NT2/D1 (cell line): ENCODE measurements around the gene KRTAP4-3.
"Not testable (repeated sequence)": the region's sequence is repeated elsewhere in the genome, so short reads cannot be mapped to it uniquely, and the experiment has no call there.

Experiments
- DNase-seq: peaks from one replicate; pipeline ENCODE4 v3.0.0-alpha.2; 2011; ENCODE audit warnings: low read depth, low spot score
- H3K27me3 ChIP-seq: 2 replicates; pipeline ENCODE4 v1.6.0; 2011; ENCODE audit warnings: mild to moderate bottlenecking; ENCODE audit not compliant: insufficient read length, insufficient read depth
- H3K36me3 ChIP-seq: 2 replicates; pipeline ENCODE4 v1.6.1; 2011; ENCODE audit warnings: mild to moderate bottlenecking, low read length, mixed read lengths; ENCODE audit not compliant: insufficient read depth, insufficient read length
- H3K4me1 ChIP-seq: 2 replicates; pipeline ENCODE4 v1.5.1; 2011; ENCODE audit not compliant: insufficient read depth, insufficient read length
- H3K4me3 ChIP-seq: 2 replicates; pipeline ENCODE4 v1.5.1; 2011; ENCODE audit warnings: low read depth; ENCODE audit not compliant: insufficient read length
- H3K9ac ChIP-seq: 2 replicates; pipeline ENCODE4 v1.6.0; 2011; ENCODE audit warnings: low read depth; ENCODE audit not compliant: insufficient read length
- H3K9me3 ChIP-seq: 2 replicates; pipeline ENCODE4 v1.5.1; 2011; ENCODE audit warnings: mild to moderate bottlenecking, low read length; ENCODE audit not compliant: insufficient read depth
- SUZ12 ChIP-seq: IDR thresholded peaks from 2 replicates; pipeline ENCODE4 v1.6.1; 2011; ENCODE audit not compliant: insufficient read length, insufficient read depth; ENCODE audit errors: extremely low read depth
- YY1 ChIP-seq: IDR thresholded peaks from 2 replicates; pipeline ENCODE4 v1.6.1; 2011; ENCODE audit not compliant: insufficient read length, insufficient read depth
- ZNF274 ChIP-seq: IDR thresholded peaks from 2 replicates; pipeline ENCODE4 v1.6.1; 2011; ENCODE audit warnings: mild to moderate bottlenecking, low read depth, low read length

KRTAP4-3 gene

GRCh38 chr17:41171886-41172285, 3.9 kb upstream of the KRTAP4-3 start:
- H3K4me1 ChIP-seq, result no peaks in the 10 kb centered on the region
- H3K9me3 ChIP-seq, result no peaks in the 10 kb centered on the region
- no peak for DNase-seq
- no peaks in the 10 kb centered on the region for H3K27me3 ChIP-seq
- no peak overlapping the region for H3K9ac ChIP-seq
- no peak for TF ChIP-seq ZNF274
- TF ChIP-seq YY1, result no peak
- no peak for TF ChIP-seq SUZ12
- H3K4me3 ChIP-seq, result no peak overlapping the region
- no peaks in the 10 kb centered on the region for H3K36me3 ChIP-seq

DNA sequence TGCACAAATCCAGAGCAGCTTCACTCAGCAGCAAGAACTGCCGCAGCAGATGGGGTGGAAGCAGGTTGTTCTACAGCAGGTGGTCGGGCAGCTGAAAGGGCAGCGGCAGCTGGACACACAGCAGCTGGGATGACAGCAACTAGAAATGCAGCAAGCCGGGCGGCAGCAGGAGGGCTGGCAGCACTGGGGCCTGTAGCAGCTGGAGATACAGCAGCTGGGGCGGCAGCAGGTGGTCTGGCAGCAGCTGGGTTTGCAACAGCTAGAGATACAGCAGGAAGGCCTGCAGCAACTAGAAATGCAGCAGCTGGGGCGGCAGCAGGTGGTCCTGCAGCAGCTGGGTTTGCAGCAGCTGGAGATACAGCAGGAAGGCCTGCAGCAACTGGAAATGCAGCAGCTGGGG, 460 bp downstream of the KRTAP4-3 start:
- Histone ChIP-seq H3K4me1 (no peaks in the 10 kb centered on the region), H3K27me3 (no peaks in the 10 kb centered on the region), H3K9ac (no peak overlapping the region), H3K36me3 (no peaks in the 10 kb centered on the region), H3K9me3 (no peaks in the 10 kb centered on the region), H3K4me3 (no peak overlapping the region)
- TF ChIP-seq YY1 (no peak), ZNF274 (no peak)
- no peak for DNase-seq

- H3K27me3 ChIP-seq, result no peaks in the 10 kb centered on the region
- no peak overlapping the region for H3K9ac ChIP-seq
- H3K4me1 ChIP-seq, result no peaks in the 10 kb centered on the region
- TF ChIP-seq ZNF274, result no peak
- TF ChIP-seq SUZ12, result no peak
- no peak for TF ChIP-seq YY1
- H3K36me3 ChIP-seq, result no peaks in the 10 kb centered on the region
- H3K9me3 ChIP-seq, result no peaks in the 10 kb centered on the region
- no peak for DNase-seq
- H3K4me3 ChIP-seq, result no peak overlapping the region
These were observed 4.2 kb downstream of the KRTAP4-3 start for GRCh38 chr17:41163828-41164227.

DNA sequence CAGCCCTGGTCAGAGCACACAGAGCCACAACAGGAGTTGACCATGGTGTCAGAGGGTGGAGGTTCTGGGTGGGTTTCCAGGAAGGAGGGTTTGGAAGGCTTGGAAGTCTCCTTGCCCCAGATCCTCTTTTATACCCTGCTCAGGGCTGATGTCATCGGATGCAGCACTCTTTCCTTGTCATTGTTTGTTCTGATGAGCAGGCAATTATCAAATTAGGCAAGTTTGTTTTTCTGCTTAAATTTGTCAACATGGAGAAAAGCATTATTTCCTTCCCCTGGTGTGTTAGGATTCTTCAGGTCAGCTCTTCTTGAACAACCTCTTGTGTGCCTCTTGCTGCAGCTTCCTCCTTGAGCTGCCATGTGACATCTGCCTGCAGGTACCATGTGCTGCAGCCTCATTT, 7.4 kb downstream of the KRTAP4-3 start, which contains the start of gene KRTAP4-4:
KRTAP4-4 (minus strand) TSS at position 101 of the 400 bp plus-strand sequence; CDS start at position 44, 57 bp downstream.
- TF ChIP-seq ZNF274, result no peak
- no peak for TF ChIP-seq SUZ12
- TF ChIP-seq YY1, result no peak
- H3K9ac ChIP-seq, result no peak within 1 kb of the TSS
- no peaks in the 10 kb centered on the region for H3K27me3 ChIP-seq
- H3K9me3 ChIP-seq, result no peaks in the 10 kb centered on the region
- H3K4me1 ChIP-seq, result no peaks in the 10 kb centered on the region
- no peak for DNase-seq
- no peaks in the 10 kb centered on the region for H3K36me3 ChIP-seq
- H3K4me3 ChIP-seq, result no peak within 1 kb of the TSS

- H3K4me3 ChIP-seq, H3K36me3 ChIP-seq, H3K9ac ChIP-seq, H3K4me1 ChIP-seq, H3K9me3 ChIP-seq, H3K27me3 ChIP-seq, DNase-seq: not testable (repeated sequence)
These were observed 7.8 kb downstream of the KRTAP4-3 start for GRCh38 chr17:41160190-41160589.

DNA sequence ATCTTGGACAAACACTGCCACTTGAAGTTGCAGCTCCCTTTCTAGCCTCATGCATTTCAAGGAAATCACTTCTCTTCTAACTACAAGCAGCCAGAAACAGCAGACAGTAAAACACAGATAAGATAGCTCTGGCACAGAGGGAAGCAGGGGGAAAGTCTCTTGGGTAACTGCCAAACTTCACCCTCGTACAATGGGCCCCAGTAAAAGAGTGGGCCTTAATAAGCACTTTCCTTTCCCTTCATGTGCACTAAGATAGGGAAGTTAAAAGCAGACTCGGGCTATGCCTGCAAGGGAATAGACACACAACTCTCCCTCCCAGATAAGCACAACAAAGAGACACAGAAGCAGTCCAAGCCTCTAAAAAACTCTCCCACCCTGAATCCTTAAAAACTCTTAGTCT, 14.2 kb downstream of the KRTAP4-3 start:
- H3K36me3 ChIP-seq, result no peaks in the 10 kb centered on the region
- DNase-seq, result no peak
- H3K4me3 ChIP-seq, result no peak overlapping the region
- H3K4me1 ChIP-seq, result no peaks in the 10 kb centered on the region
- no peaks in the 10 kb centered on the region for H3K9me3 ChIP-seq
- no peak for TF ChIP-seq YY1
- no peak for TF ChIP-seq ZNF274
- TF ChIP-seq SUZ12, result no peak
- H3K9ac ChIP-seq, result no peak overlapping the region
- H3K27me3 ChIP-seq, result no peaks in the 10 kb centered on the region

DNA sequence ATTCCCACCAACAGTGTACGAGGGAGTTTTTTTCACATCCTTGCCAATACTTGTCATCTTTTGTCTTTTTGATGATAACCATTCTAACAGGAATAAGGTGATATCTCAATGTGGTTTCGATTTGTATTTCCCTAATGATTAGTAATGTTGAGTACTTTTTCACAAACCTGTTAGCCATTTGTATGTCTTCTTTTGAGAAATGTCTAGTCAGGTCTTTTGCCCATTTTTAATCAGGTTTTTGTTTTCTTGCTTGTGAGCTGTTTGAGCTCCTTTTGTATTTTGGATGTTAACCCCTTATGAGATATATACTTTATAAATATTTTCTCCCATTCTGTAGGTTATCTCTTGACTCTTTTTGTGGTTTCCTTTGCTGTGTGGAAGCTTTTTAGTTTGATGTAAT, 16.5 kb downstream of the KRTAP4-3 start:
- Histone ChIP-seq H3K4me3 (no peak overlapping the region), H3K4me1 (no peaks in the 10 kb centered on the region), H3K27me3 (no peaks in the 10 kb centered on the region), H3K9ac (no peak overlapping the region), H3K9me3 (no peaks in the 10 kb centered on the region), H3K36me3 (no peaks in the 10 kb centered on the region)
- DNase-seq, result no peak
- no peak for TF ChIP-seq YY1
- no peak for TF ChIP-seq ZNF274
- TF ChIP-seq SUZ12, result no peak

DNA sequence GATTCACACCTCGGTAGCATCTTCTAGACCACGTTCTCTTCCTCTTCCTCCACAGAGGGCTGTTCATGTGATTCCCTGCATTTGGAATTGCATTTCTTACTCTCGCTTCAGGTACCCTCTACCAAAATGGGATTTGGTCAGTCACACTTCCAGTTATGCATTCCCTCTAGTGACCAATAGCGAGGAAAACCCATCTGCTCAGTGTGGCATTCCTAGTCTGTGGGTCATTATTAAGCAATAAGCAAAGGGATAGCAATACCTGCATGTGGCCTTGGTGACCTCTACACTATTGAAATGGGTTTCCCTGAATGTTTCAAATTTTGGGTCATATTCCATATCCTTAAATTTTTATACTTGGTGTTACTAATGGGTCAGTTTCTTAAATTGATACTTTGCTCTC, 18.0 kb downstream of the KRTAP4-3 start:
- Histone ChIP-seq H3K4me1 (no peaks in the 10 kb centered on the region), H3K9me3 (no peaks in the 10 kb centered on the region), H3K36me3 (no peaks in the 10 kb centered on the region), H3K27me3 (no peaks in the 10 kb centered on the region), H3K4me3 (no peak overlapping the region), H3K9ac (no peak overlapping the region)
- TF ChIP-seq ZNF274, result no peak
- no peak for TF ChIP-seq YY1
- no peak for TF ChIP-seq SUZ12
- no peak for DNase-seq
